Measurements from ENCODE around the gene MYL11. TPM values are rescaled to one million over a fixed set of nuclear protein-coding genes. Genes with fewer than 3 reads are reported as not detected.

MYL11 gene
- total RNA-seq, 6 donors from 2014 or later, result 1.6 TPM; not detected in 5

- DNase-seq, result peak in 1 of 2 donors; percentile 89
- H3K36me3 ChIP-seq, result peaks cover 0 to 13% (median 2%) of the 10 kb centered on the region in 4 donors
- no peak for TF ChIP-seq POLR2AphosphoS5 (IDR thresholded peaks at IDR 0.05)
- TF ChIP-seq CTCF (IDR thresholded peaks at IDR 0.05), result peak; percentile 86 to 96 (median 91)
- peak; percentile 86 to 93 for ATAC-seq (ENCODE audit: low FRiP score in 2 of 2)
- H3K4me1 ChIP-seq, result peaks cover 7 to 30% (median 25%) of the 10 kb centered on the region in 4 donors
- H3K27ac ChIP-seq, result peak overlapping the region in 1 of 4 donors; percentile 57
- WGBS, 2 donors, result 44 to 66% methylated on average over 10 to 15 of the region's 15 CpGs
- H3K4me3 ChIP-seq, result no peak overlapping the region
- H3K9me3 ChIP-seq, result no peaks in the 10 kb centered on the region
- H3K27me3 ChIP-seq, result no peaks in the 10 kb centered on the region
Observed at GRCh38 chr16:30409125-30410060, 34.8 kb downstream of the MYL11 start.

- DNase-seq (no peak), ATAC-seq (ENCODE audit: low FRiP score in 2 of 2) (no peak)
- Histone ChIP-seq H3K27me3 (no peaks in the 10 kb centered on the region), H3K4me3 (no peak overlapping the region), H3K9me3 (no peaks in the 10 kb centered on the region), H3K36me3 (peaks cover 0 to 13% (median 2%) of the 10 kb centered on the region in 4 donors), H3K4me1 (peaks cover 7 to 37% (median 22%) of the 10 kb centered on the region in 4 donors), H3K27ac (no peak overlapping the region)
- TF ChIP-seq EP300 (IDR thresholded peaks at IDR 0.05), result no peak
- no peak for TF ChIP-seq CTCF (IDR thresholded peaks at IDR 0.05)
- TF ChIP-seq POLR2AphosphoS5 (IDR thresholded peaks at IDR 0.05), result no peak
- TF ChIP-seq POLR2A (IDR thresholded peaks at IDR 0.05), result no peak
- 92% methylated on average over 6 of the region's 6 CpGs for WGBS, 2 donors
Observed at GRCh38 chr16:30413112-30413806, 38.7 kb downstream of the MYL11 start.

- Histone ChIP-seq H3K4me1 (peaks cover 4 to 32% (median 19%) of the 10 kb centered on the region in 4 donors), H3K27ac (no peak overlapping the region), H3K27me3 (no peaks in the 10 kb centered on the region), H3K9me3 (no peaks in the 10 kb centered on the region), H3K4me3 (no peak overlapping the region), H3K36me3 (peaks cover 0 to 13% (median 2%) of the 10 kb centered on the region in 4 donors)
- TF ChIP-seq CTCF (IDR thresholded peaks at IDR 0.05), result no peak
- TF ChIP-seq EP300 (IDR thresholded peaks at IDR 0.05), result no peak
- TF ChIP-seq POLR2A (IDR thresholded peaks at IDR 0.05), result no peak
- TF ChIP-seq POLR2AphosphoS5 (IDR thresholded peaks at IDR 0.05), result no peak
- DNase-seq (no peak), ATAC-seq (ENCODE audit: low FRiP score in 2 of 2) (no peak)
- 86 to 92% methylated on average over 5 of the region's 5 CpGs for WGBS, 2 donors
Observed at GRCh38 chr16:30414159-30414558, 39.6 kb downstream of the MYL11 start.

GRCh38 chr16:30416047-30416603 lies 41.5 kb downstream of the MYL11 start:
- no peak overlapping the region for H3K27ac ChIP-seq
- H3K9me3 ChIP-seq, result no peaks in the 10 kb centered on the region
- no peak overlapping the region for H3K4me3 ChIP-seq
- H3K36me3 ChIP-seq, result peaks cover 0 to 13% (median 3%) of the 10 kb centered on the region in 4 donors
- H3K27me3 ChIP-seq, result no peaks in the 10 kb centered on the region
- ATAC-seq (ENCODE audit: low FRiP score in 2 of 2) (no peak), DNase-seq (no peak)
- peaks cover 3 to 19% (median 12%) of the 10 kb centered on the region in 4 donors for H3K4me1 ChIP-seq
- 93 to 97% methylated on average over 4 of the region's 4 CpGs for WGBS, 2 donors
- no peak for TF ChIP-seq EP300 (IDR thresholded peaks at IDR 0.05)
- no peak for TF ChIP-seq POLR2AphosphoS5 (IDR thresholded peaks at IDR 0.05)
- no peak for TF ChIP-seq POLR2A (IDR thresholded peaks at IDR 0.05)
- TF ChIP-seq CTCF (IDR thresholded peaks at IDR 0.05), result no peak
